ENCODE measurements around the gene PTPN2. TPM values are rescaled to one million over a fixed set of nuclear protein-coding genes. Genes with fewer than 3 reads are reported as not detected.

PTPN2 gene
- polyA plus RNA-seq = 419 and 446 TPM in 2 replicates

GRCh38 chr18:12883684-12884405 lies at the start of gene PTPN2:
PTPN2 (minus strand) TSS chr18:12884237; CDS start chr18:12884141, 96 bp downstream.

Other genes with a start within 250 kb of the PTPN2 start
- 65.1 and 79.0 TPM in 2 replicates for gene SPIRE1, start 226.1 kb downstream of the PTPN2 start, polyA plus RNA-seq
- gene CEP76, start 181.5 kb downstream of the PTPN2 start, polyA plus RNA-seq = 509 and 524 TPM in 2 replicates
- 312 and 321 TPM in 2 replicates for gene PSMG2, start 181.2 kb downstream of the PTPN2 start, polyA plus RNA-seq
- 83.7 and 90.7 TPM in 2 replicates for gene SEH1L, start 63.8 kb upstream of the PTPN2 start, polyA plus RNA-seq
- gene CEP192, start 107.1 kb upstream of the PTPN2 start, polyA plus RNA-seq = 9.7 and 11.2 TPM in 2 replicates

Measured in Purkinje cell (primary cell).